H1 (cell line): Measurements from ENCODE around the gene CIAO2A. TPM values are rescaled to one million over a fixed set of nuclear protein-coding genes. Genes with fewer than 3 reads are reported as not detected.

Source experiments
- SP1 ChIP-seq: IDR thresholded peaks from 2 replicates; pipeline ENCODE4 v1.6.1; 2011; ENCODE audit warnings: low read depth, low read length
- TAF1 ChIP-seq: IDR thresholded peaks from 2 replicates; pipeline ENCODE4 v1.6.1; 2011; ENCODE audit warnings: mild to moderate bottlenecking, low read depth, low read length
- TAF7 ChIP-seq: optimal IDR thresholded peaks from 2 replicates; pipeline ENCODE3; 2011; ENCODE audit warnings: low read depth, mild to moderate bottlenecking, inconsistent platforms, low read length, moderate library complexity, borderline replicate concordance
- YY1 ChIP-seq: IDR thresholded peaks from 2 replicates; pipeline ENCODE4 v1.6.1; 2011; ENCODE audit warnings: low read depth, mild to moderate bottlenecking, low read length
- polyA plus RNA-seq, 7 experiments: library from polyadenylated mRNA; depleted of rRNA in 3 of 7; stranded (reverse) in 5 of 7; unstranded in 2 of 7; fragments of >200 nt in 5 of 7; fragments of 200-250 nt in 2 of 7; gene quantifications; 1 replicate in 5 of 7; 2 replicates in 1 of 7; 4 replicates in 1 of 7; pipeline versions ENCODE4 v1.2.1 to v1.2.3, GENCODE V29; 2011 to 2013; ENCODE audit warnings: missing spikeins in 2 of 7, mixed read lengths in 2 of 7
- total RNA-seq: library from RNA; stranded (reverse); fragmentation: NEBNext Ultra II Directional; extraction: Animal tissue kit (Norgen Biotek cat#: 25700); gene quantifications from 2 replicates; pipeline ENCODE4 v1.2.1, GENCODE V29; 2021
- TF ChIP-seq, protein P1 (sequence below): fragments of 300-600 bp; sonication (generic); IDR thresholded peaks from 2 replicates; pipeline ENCODE4 v1.7.1; 2012; ENCODE audit warnings: low read length, moderate library complexity, mild to moderate bottlenecking, inconsistent platforms; ENCODE audit not compliant: insufficient replicate concordance

The CIAO2A gene
- total and polyA plus RNA-seq, 2 of the 8 experiments (the other 6 are each of a cell fraction or from before 2014, with no cell fraction given) = 76.4 to 86.5 TPM

GRCh38 chr15:64023220-64023619, 70.4 kb downstream of the CIAO2A start (continued):
- TF ChIP-seq, protein P1, sequence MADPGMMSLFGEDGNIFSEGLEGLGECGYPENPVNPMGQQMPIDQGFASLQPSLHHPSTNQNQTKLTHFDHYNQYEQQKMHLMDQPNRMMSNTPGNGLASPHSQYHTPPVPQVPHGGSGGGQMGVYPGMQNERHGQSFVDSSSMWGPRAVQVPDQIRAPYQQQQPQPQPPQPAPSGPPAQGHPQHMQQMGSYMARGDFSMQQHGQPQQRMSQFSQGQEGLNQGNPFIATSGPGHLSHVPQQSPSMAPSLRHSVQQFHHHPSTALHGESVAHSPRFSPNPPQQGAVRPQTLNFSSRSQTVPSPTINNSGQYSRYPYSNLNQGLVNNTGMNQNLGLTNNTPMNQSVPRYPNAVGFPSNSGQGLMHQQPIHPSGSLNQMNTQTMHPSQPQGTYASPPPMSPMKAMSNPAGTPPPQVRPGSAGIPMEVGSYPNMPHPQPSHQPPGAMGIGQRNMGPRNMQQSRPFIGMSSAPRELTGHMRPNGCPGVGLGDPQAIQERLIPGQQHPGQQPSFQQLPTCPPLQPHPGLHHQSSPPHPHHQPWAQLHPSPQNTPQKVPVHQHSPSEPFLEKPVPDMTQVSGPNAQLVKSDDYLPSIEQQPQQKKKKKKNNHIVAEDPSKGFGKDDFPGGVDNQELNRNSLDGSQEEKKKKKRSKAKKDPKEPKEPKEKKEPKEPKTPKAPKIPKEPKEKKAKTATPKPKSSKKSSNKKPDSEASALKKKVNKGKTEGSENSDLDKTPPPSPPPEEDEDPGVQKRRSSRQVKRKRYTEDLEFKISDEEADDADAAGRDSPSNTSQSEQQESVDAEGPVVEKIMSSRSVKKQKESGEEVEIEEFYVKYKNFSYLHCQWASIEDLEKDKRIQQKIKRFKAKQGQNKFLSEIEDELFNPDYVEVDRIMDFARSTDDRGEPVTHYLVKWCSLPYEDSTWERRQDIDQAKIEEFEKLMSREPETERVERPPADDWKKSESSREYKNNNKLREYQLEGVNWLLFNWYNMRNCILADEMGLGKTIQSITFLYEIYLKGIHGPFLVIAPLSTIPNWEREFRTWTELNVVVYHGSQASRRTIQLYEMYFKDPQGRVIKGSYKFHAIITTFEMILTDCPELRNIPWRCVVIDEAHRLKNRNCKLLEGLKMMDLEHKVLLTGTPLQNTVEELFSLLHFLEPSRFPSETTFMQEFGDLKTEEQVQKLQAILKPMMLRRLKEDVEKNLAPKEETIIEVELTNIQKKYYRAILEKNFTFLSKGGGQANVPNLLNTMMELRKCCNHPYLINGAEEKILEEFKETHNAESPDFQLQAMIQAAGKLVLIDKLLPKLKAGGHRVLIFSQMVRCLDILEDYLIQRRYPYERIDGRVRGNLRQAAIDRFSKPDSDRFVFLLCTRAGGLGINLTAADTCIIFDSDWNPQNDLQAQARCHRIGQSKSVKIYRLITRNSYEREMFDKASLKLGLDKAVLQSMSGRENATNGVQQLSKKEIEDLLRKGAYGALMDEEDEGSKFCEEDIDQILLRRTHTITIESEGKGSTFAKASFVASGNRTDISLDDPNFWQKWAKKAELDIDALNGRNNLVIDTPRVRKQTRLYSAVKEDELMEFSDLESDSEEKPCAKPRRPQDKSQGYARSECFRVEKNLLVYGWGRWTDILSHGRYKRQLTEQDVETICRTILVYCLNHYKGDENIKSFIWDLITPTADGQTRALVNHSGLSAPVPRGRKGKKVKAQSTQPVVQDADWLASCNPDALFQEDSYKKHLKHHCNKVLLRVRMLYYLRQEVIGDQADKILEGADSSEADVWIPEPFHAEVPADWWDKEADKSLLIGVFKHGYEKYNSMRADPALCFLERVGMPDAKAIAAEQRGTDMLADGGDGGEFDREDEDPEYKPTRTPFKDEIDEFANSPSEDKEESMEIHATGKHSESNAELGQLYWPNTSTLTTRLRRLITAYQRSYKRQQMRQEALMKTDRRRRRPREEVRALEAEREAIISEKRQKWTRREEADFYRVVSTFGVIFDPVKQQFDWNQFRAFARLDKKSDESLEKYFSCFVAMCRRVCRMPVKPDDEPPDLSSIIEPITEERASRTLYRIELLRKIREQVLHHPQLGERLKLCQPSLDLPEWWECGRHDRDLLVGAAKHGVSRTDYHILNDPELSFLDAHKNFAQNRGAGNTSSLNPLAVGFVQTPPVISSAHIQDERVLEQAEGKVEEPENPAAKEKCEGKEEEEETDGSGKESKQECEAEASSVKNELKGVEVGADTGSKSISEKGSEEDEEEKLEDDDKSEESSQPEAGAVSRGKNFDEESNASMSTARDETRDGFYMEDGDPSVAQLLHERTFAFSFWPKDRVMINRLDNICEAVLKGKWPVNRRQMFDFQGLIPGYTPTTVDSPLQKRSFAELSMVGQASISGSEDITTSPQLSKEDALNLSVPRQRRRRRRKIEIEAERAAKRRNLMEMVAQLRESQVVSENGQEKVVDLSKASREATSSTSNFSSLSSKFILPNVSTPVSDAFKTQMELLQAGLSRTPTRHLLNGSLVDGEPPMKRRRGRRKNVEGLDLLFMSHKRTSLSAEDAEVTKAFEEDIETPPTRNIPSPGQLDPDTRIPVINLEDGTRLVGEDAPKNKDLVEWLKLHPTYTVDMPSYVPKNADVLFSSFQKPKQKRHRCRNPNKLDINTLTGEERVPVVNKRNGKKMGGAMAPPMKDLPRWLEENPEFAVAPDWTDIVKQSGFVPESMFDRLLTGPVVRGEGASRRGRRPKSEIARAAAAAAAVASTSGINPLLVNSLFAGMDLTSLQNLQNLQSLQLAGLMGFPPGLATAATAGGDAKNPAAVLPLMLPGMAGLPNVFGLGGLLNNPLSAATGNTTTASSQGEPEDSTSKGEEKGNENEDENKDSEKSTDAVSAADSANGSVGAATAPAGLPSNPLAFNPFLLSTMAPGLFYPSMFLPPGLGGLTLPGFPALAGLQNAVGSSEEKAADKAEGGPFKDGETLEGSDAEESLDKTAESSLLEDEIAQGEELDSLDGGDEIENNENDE = no peak
- no peak for TF ChIP-seq SP1
- no peak for TF ChIP-seq TAF7
- no peak for TF ChIP-seq YY1
- TF ChIP-seq TAF1 = no peak
- TF ChIP-seq, all 59 proteins: peak for 0
